CD4-positive, alpha-beta T cell (primary cell): ENCODE results near the gene COX8C. TPM values are rescaled to one million over a fixed set of nuclear protein-coding genes. Genes with fewer than 3 reads are reported as not detected.

Experiments
- ATAC-seq: fragments of 200-7000 bp; cut with Tn5 transposase; one replicate; pipeline ENCODE4 v1.10.0; 2022; ENCODE audit warnings: mild to moderate bottlenecking; ENCODE audit not compliant: poor library complexity
- CTCF ChIA-PET: fragments of 350-600 bp; sonication (Branson Sonifier 250); formaldehyde crosslinking; loops from one replicate; lab custom pipeline; 2021; ENCODE audit warnings: antibody characterized with exemption, inconsistent platforms; lab: Charles Lee
- POLR2A ChIA-PET: fragments of 350-600 bp; sonication (Branson Sonifier 250); formaldehyde crosslinking; loops from one replicate; lab custom pipeline; 2021; ENCODE audit warnings: antibody characterized with exemption, inconsistent platforms; lab: Charles Lee
- DNase-seq, 14 experiments: peaks; one replicate each; pipeline ENCODE4 v3.0.0-alpha.2; 2013 to 2020; ENCODE audit warnings: mixed read lengths in 2 of 14
- H3K27ac ChIP-seq, 2 donors: one replicate each; pipeline versions ENCODE4 v1.5.1 to v1.7.0; 2013; ENCODE audit warnings: low read length in 2 of 2, low read depth in 1 of 2, mild to moderate bottlenecking in 1 of 2
- H3K27me3 ChIP-seq, 2 experiments: 1 replicate in 1 of 2; 2 replicates in 1 of 2; pipeline versions ENCODE4 v1.6.1 to v1.7.0; 2013; ENCODE audit warnings: low read length in 2 of 2, control low read depth in 1 of 2, mild to moderate bottlenecking in 1 of 2, moderate library complexity in 1 of 2; ENCODE audit not compliant: insufficient read depth in 2 of 2, control insufficient read depth in 1 of 2
- H3K36me3 ChIP-seq: one replicate; pipeline ENCODE4 v1.6.1; 2013; ENCODE audit warnings: low read length, control low read depth; ENCODE audit not compliant: insufficient read depth
- H3K4me1 ChIP-seq: one replicate; pipeline ENCODE4 v1.6.1; 2013; ENCODE audit warnings: low read length, control low read depth; ENCODE audit not compliant: insufficient read depth
- H3K4me3 ChIP-seq: one replicate; pipeline ENCODE4 v1.5.1; 2013; ENCODE audit warnings: mild to moderate bottlenecking, low read length, moderate library complexity
- H3K9me3 ChIP-seq, 2 experiments: 1 replicate in 1 of 2; 2 replicates in 1 of 2; pipeline versions ENCODE4 v1.6.1 to v1.7.0; 2013; ENCODE audit warnings: low read length in 2 of 2, mild to moderate bottlenecking in 2 of 2, control low read depth in 1 of 2, moderate library complexity in 1 of 2; ENCODE audit not compliant: control insufficient read depth in 1 of 2, insufficient read depth in 1 of 2
- H3K27ac Mint-ChIP-seq: one replicate; pipeline ENCODE4 v1.8.0; 2020; ENCODE audit warnings: mixed read lengths
- H3K27me3 Mint-ChIP-seq: one replicate; pipeline ENCODE4 v1.8.0; 2021; ENCODE audit warnings: mixed read lengths
- H3K36me3 Mint-ChIP-seq: one replicate; pipeline ENCODE4 v1.8.0; 2021; ENCODE audit warnings: low read depth, mixed read lengths
- H3K4me1 Mint-ChIP-seq: one replicate; pipeline ENCODE4 v1.8.0; 2021; ENCODE audit warnings: low read depth, mixed read lengths
- H3K4me3 Mint-ChIP-seq: one replicate; pipeline ENCODE4 v1.8.0; 2020; ENCODE audit warnings: mild to moderate bottlenecking, mixed read lengths
- H3K9me3 Mint-ChIP-seq: one replicate; pipeline ENCODE4 v1.8.0; 2020; ENCODE audit warnings: mixed read lengths
- CTCF ChIP-seq: fragments of 200-600 bp; IDR thresholded peaks from one replicate; pipeline ENCODE4 v1.8.0; 2022; ENCODE audit warnings: antibody characterized with exemption, mild to moderate bottlenecking
- intact Hi-C, 2 experiments: fragments of 100-400 bp; cut with DNase I in 1 of 2; cut with micrococcal nuclease in 1 of 2; formaldehyde crosslinking; loops; one replicate each; pipeline versions ENCODE4 v1.15.1 to v1.9.0; 2023 to 2025; cut with DNase I, micrococcal nuclease
- total RNA-seq, 174 experiments: library from RNA in 2 of 174; stranded (reverse) in 2 of 174; gene quantifications; one replicate each; pipeline ENCODE4 v1.2.3 and lab custom pipeline; 2021 to 2026

The COX8C gene
- total RNA-seq, 2 experiments from 2014 or later, result not detected

- Histone ChIP-seq H3K27me3 (no peaks in the 10 kb centered on the region), H3K27ac (no peak overlapping the region), H3K4me1 (peaks cover 2% of the 10 kb centered on the region), H3K4me3 (no peak overlapping the region), H3K9me3 (no peaks in the 10 kb centered on the region), H3K36me3 (peaks cover 6% of the 10 kb centered on the region)
- DNase-seq (no peak), ATAC-seq (no peak)
- peaks cover 22% of the 10 kb centered on the region for H3K36me3 Mint-ChIP-seq
- no peaks in the 10 kb centered on the region for H3K27me3 Mint-ChIP-seq
- H3K27ac Mint-ChIP-seq, result no peak overlapping the region
- CTCF ChIA-PET, result interaction anchor here (0.6 kb wide), 1 partner anchor 10 kb away, joined by 3 read pairs; no protein-coding TSS in a partner anchor
- no peak overlapping the region for H3K4me3 Mint-ChIP-seq
- peaks cover 64% of the 10 kb centered on the region for H3K4me1 Mint-ChIP-seq
- H3K9me3 Mint-ChIP-seq, result no peaks in the 10 kb centered on the region
- intact Hi-C loops, result no loop called here
- no peak for TF ChIP-seq CTCF
- POLR2A ChIA-PET, result no interaction called here
These were observed 27.0 kb upstream of the COX8C start for GRCh38 chr14:93319958-93320357.

- no peak overlapping the region for H3K27ac ChIP-seq
- Mint-ChIP-seq H3K4me1 (peaks cover 64% of the 10 kb centered on the region), H3K9me3 (no peaks in the 10 kb centered on the region), H3K27ac (no peak overlapping the region), H3K27me3 (no peaks in the 10 kb centered on the region), H3K4me3 (no peak overlapping the region), H3K36me3 (peaks cover 27% of the 10 kb centered on the region)
- TF ChIP-seq CTCF, result no peak
- no peaks in the 10 kb centered on the region for H3K9me3 ChIP-seq
- DNase-seq (no peak), ATAC-seq (no peak)
- H3K4me1 ChIP-seq, result peaks cover 2% of the 10 kb centered on the region
- no peak overlapping the region for H3K4me3 ChIP-seq
- intact Hi-C loops, result no loop called here
- ChIA-PET POLR2A (no interaction called here), CTCF (interaction anchor here (0.6 kb wide), 1 partner anchor 10 kb away, joined by 3 read pairs; no protein-coding TSS in a partner anchor)
- peaks cover 6% of the 10 kb centered on the region for H3K36me3 ChIP-seq
- no peaks in the 10 kb centered on the region for H3K27me3 ChIP-seq
These were observed 26.5 kb upstream of the COX8C start for GRCh38 chr14:93320489-93320888.

GRCh38 chr14:93322929-93323599 lies 23.9 kb upstream of the COX8C start:
- ChIA-PET CTCF (no interaction called here), POLR2A (no interaction called here)
- H3K9me3 ChIP-seq, result no peaks in the 10 kb centered on the region
- TF ChIP-seq CTCF, result no peak
- no peaks in the 10 kb centered on the region for H3K27me3 ChIP-seq
- DNase-seq, result no peak
- peaks cover 6% of the 10 kb centered on the region for H3K36me3 ChIP-seq
- H3K4me3 ChIP-seq, result no peak overlapping the region
- no peak overlapping the region for H3K27ac ChIP-seq
- Mint-ChIP-seq H3K36me3 (peaks cover 28% of the 10 kb centered on the region), H3K4me3 (no peak overlapping the region), H3K27ac (no peak overlapping the region), H3K4me1 (peaks cover 70% of the 10 kb centered on the region), H3K27me3 (no peaks in the 10 kb centered on the region), H3K9me3 (no peaks in the 10 kb centered on the region)
- ATAC-seq, result no peak
- intact Hi-C loops, result no loop called here
- peaks cover 6% of the 10 kb centered on the region for H3K4me1 ChIP-seq
